ENCODE measurements around the gene KRT5.

KRT5 gene

DNA sequence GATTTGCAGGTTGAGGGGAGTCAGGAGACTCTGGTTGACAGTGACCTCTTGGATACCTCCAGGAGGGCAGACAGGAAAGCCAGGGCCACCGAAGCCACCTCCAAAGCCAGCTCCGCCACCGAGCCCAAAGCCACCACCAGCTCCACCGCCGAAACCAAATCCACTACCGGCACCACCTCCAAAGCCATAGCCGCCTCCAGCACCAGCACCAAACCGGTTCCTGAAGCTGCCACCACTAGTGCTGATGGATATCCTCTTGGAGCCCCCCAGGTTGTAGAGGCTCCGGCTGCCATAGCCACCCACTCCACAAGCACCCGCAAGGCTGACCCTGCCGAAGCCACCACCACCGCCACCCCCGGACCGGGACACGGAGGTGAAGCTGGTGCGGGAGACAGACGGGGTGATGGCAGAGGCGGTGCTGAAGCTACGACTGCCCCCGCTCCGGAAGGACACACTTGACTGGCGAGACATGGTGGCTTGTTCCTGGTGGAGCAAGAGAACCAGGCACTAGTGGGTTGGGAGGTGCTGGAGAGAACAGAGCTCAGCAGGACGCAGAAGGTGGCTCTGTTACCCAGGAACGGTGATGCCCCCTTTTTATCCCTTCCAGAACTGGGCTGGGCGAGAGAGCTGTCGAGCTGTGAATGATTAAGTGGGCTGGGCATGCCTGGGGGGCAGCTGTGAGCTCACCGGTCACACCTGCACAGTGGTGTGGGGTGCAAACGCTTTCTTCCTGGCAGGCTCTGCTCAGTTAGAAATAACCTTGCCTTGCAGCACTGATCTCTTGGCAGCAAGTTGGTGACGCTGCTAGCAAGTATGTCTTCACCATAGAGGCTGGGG is at the start of gene KRT5:
Gene KRT5, minus strand, starts transcription at position 569 of the 837 bp plus-strand sequence. Its CDS starts 98 bp downstream, at position 471.
- DNase-seq (ENCODE audit: low spot score): no peak

DNA sequence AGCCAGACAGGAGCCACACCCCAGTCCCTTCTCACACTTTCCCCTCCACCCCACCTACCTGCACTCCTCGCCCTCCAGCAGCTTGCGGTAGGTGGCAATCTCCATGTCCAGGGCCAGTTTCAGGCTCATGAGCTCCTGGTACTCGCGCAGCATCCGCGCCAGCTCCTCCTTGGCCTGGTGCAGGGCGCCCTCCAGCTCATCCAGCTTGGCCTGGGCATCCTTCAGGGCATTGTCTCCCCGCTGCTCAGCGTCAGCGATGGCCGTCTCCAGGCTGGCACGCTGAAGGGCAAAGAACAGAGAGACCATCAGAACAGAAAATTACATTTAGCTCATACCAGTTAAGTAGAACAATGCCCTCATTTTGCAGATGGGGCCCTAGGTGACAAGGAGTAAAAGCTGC is 47.9 kb upstream of the KRT5 start:
- DNase-seq (ENCODE audit: low spot score): no peak

DNA sequence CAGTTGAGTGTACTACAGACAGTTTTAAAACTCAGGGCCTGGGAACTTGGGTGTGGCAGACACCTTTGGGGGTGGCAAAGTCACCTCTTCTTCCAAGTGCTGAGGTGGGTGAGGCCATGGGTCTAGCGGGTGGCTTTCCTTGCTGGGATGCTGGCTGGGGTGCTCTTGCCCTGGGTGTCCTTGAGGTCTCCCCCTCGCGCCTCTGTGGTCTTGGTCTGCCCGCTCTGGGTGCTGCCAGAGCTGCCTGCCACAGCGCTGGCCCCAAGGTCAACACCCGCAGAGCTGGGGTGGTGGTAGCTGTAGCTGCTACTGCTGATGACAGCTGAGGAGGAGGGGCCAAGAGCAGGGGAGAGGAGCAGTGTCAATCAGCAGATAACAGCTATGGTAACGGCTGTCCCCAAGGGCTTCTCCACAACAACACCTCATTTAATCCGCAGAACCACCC is 46.7 kb upstream of the KRT5 start:
- DNase-seq (ENCODE audit: low spot score): no peak

DNA sequence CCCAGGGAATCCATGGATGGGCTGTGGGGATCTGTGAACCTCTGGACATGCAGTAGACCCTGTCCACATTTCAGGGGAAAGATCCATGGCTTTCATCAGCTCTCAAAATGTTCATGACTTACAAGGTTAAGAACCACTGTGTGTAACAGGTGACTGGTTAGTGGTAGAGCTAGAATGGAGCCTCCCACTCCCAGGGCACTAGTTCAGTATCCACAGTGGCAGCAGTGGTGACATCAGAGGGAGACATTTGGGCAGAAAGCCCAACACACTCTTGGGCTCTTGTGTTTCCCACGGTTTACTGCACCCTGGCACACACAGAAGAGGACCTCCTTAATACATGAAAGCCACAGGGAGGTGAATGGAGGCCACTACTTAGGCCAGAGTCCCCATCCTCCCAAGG is 44.4 kb upstream of the KRT5 start:
- no peak for DNase-seq (ENCODE audit: low spot score)

DNA sequence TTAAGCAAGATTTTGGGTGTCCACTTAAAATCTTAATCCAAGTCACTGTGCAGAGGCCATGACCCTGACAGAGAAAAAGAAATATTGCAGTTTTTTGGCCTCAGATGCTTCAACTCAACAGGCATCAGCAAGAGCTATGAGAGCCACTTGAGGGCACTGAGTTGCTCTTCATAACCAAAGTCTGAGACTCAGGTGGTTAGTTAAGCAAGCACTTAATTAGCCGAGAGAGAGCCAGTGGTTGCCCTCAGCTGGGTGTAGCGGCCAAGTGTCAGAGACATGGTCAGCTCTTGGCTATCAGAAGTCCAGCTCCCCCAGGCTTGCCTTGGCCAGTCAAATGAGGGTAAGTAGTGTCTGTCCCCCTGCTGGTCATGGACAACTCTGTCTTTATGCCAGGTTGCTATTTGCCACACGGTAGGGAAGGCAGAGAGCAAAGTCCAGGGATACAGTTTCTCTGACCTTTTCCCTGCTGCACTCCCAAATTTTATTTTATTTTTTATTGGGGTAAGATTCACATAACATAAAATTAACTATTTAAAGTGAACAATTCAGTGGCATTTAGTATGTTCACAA is 41.8 kb upstream of the KRT5 start:
- no peak for DNase-seq (ENCODE audit: low spot score)

DNA sequence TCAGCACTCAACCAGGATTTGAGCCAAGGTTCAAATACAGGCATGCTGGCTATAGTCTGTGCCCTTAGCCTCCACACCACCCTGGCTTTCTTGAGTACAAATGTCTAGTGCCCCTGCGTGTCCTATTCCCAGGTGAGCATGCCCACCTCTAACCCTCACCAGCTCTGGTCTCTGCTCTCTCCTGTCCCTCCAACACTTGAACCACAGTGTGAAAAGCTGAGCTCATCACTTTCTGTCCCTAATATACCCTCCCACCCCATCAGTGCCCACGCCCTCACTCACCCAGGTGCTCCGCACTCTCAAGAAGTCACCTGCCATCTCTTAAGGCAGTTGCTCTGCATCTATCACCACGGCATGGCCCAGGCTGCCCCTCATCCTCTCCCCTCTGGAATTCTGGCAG is 39.8 kb upstream of the KRT5 start:
- DNase-seq (ENCODE audit: low spot score): no peak

DNA sequence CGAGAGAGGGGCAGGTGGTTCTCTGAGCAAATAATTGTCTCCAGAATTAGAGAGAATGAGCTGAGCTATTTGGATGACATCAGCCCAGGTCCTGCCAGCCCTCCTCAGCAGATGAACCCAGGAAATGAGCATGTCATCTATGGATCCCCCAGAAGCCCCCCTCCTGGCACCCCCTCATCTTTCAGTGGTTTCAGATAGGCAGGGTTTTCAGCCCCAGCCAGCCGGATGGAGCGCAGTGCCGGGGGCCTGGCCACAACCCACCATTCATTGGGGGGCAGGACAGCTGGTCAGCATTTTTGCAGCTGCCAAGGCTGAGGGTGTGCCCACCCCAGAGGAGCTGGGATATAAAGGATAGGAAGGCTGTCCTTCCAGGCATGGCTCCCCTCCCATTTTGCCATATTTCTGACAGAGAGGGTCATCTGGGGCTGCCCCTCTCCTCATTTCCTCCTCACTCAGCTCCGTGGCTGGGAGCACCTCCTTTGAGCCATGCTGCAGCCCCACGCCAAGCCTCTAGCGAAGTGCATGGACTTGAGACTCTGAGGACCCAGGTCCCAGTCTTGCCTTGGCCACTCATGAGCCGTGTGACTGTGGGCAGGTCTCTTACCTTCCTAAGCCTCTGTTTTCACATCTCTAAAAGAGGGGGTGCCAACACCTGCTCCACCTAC is 38.7 kb upstream of the KRT5 start:
- no peak for DNase-seq (ENCODE audit: low spot score)

DNA sequence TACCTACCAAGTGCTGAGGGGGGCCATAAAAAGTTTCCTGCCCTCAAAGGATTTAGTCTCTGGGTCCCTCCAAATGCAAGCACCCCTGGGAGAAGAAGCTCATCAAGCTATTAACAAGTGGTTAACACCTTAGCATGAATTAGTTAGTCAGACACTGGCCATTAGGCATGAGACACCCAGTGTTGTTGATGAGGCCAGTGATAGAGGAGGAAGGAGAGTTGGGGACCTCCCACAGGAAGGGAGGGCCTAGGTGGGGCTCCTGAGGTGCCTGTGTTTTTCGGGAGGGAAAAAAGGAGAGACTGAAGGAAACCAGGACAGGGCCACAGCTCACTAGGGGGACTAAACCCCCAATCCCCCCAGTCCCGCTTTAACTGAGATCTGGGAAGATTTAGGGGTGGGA is 37.3 kb upstream of the KRT5 start:
- DNase-seq (ENCODE audit: low spot score): no peak

DNA sequence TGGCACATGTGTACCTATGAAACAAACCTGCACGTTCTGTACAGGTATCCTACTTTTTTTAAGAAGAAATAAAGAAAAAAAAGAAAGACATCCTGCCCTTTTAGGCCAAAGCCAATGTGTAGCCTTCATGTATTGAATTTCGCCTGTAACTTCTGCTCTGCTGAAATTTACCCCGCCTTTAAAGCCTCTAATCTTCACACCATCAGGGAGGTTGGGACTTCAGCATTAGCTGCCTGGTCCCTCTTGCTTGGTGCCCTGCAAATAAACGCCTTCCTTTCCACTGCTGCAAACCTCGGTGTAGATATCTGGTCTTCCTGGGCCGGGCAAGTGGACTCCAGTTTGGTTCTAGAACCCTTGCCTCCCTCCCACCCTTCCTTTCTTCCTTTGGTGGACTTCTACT is 35.4 kb upstream of the KRT5 start:
- DNase-seq (ENCODE audit: low spot score): no peak

DNA sequence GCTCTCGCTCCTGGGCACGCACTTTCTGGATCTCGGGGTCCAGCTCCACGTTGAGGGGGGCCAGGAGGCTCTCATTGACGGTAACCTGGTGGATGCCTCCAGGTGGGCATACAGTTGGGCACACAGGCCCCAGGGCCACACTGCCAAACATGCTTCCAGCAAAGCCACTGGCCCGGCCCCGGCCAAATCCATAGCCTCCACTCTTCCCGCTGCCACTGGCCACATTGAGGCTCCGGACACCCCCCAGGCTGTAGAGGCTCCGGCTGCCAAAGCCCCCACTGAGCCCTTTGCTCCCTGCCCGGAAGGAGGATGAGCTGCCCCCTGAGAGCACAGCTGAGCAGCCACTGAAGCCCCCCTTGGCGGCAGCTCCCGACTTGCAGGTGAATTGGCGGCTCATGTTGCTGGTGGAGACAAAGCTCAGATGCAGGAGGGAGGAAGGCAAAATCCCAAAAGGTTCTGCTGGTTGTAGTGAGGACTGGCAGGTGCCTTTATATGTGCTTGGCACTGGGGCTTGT is 32.5 kb upstream of the KRT5 start, which contains the start of gene KRT71:
Gene KRT71, minus strand, starts transcription at position 465 of the 515 bp plus-strand sequence. Its CDS starts 68 bp downstream, at position 397.
- no peak for DNase-seq (ENCODE audit: low spot score)

DNA sequence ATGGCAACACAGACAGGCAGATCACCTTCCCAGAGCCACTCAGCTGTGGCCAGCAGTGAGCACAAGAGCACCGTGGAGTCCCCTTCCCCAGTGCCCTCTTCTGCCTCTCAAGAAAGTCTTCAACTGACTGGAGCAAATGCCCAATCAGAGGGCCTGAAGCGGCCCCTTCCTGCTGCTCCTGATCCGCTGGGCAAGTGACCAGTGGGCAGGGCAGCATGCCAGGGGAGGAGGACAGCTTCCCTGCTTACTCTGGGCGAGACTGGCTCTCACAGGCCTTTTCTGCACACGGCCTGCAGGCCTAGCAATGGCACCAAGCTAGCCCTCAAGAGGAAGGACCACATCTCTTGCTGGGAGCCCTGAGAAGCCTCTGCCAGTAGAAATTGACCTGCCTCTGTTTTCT is 31.9 kb upstream of the KRT5 start:
- DNase-seq (ENCODE audit: low spot score): no peak

DNA sequence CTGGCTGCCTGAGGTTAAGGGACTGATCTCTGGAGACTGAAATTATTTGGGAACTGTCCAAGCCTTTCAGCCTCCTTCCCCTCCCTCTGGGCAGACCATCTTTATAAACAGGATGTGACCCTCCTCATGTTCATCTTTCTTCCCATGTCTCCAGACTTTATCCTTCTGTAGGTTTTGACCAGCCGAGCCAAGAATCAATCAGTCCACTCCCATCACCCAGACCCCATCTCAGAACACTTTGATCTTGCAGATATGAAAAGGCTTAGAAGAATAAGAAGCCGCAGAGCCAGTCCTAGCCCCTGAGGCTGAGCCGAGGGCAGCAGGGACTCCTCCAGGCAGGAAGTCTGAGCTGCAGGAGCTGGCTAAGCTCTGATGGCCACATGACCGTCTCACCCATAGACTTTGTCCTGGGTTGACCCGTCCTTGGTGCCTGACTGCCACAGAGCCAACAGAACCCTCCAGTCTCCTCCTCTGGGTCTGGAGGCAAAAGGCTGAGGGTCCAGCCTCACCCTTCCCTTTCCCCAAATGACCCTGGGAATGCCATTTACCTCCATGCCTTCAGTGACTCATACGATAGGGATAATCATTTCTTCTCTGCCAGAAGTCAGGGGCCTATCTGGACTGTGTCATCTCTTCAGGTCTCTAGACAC is 31.1 kb upstream of the KRT5 start:
- no peak for DNase-seq (ENCODE audit: low spot score)

DNA sequence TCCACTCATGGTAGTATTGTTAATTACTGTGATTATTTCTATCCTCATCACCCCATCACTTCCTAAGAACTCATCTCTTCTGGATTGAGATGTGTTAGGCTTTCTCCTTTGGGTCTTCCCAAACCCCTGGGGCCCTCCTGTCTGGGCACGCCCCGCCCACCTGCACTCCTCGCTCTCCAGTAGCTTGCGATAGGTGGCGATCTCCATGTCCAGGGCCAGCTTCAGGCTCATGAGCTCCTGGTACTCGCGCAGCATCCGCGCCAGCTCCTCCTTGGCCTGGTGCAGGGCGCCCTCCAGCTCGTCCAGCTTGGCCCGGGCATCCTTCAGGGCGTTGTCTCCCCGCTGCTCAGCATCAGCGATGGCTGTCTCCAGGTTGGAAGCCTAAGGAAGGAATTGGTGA is 25.9 kb upstream of the KRT5 start:
- DNase-seq (ENCODE audit: low spot score): no peak

DNA sequence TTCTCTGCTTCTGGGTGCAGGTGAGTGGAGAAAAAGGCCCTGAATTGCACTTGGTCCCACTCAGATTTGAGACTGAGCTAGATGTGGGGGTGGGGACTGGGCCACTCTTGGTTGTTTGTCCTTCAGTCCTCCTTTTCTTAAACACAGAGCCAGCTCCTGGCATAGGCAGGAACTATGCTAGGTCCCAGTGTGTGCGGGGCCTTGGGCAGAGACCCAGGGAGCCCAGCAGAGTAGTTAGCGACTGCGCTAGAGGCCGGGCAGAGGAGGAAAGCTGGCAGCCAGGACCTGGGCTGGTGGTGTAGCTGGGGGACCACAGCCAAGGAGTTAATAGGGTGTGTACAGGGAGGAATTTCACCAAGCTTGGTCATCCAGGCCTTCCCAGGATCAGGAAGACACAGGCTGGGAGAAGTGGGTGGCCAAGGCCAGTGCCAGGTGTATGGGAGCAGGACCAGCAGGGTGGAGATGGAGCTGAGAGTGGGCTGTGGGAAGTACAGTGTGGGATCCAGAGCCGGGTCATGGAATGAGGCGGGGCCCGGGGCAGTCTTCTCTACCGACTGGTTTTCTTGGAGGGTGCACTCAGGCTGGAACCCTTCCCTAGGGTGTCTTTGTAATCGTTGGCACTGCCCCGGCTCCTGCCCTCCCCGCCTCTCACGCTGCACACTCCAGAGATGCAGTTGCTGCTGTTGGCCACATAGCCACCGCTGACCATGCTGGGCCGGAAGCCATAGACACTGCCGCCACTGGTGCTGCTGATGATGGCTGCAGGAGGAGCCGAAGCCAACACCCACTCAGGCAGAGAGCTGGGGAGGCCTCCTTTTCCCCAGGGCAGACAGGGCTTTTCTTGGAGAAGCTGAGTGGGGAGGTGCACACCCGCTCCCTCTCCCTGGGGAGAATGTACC is 24.0 kb upstream of the KRT5 start:
- DNase-seq (ENCODE audit: low spot score): peak; percentile 51

DNA sequence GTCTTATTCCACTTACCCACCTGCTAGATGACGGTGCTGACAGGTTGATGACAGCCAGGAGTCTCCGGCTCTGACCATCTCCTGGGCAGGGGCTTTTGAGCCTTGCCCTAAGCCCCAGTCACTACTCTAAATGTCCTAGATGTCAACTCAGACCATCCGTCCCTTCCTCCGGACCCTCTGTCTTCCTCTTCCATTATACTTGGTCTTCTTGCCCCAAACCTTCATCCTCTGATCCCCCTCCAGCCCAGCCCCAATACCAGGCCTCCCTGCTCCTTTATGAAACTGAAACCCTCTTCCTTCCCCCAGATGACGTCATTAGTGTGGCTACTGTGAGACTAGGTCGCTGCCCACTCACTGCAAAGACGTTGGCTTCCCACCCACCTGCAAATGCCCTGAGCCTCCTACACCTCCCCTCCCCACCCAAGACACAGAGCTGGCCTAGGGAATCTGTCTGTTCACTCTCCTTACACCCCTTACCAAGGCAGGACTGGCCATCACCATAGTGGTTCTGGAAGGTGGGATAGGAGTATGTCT is 22.7 kb upstream of the KRT5 start:
- DNase-seq (ENCODE audit: low spot score): no peak

DNA sequence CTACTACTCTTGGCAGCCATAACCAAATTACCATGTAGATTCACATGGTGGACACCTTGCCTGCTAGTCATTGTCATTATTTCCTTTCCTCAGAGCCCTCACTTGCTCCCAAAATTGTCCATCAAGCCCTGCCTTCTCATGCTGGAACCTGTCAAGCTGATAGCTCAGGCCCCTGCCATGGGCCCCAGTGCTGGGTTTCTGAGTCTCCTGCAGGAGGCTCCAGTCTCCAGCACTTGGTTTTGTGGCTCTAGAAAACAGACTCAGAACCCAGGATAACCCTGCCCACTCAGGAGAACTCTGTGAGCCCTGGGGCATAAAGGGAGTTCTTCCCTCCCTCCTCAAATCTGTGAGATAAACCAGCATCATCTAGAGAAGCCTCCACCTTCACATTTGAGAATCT is 22.0 kb upstream of the KRT5 start:
- DNase-seq (ENCODE audit: low spot score): no peak

DNA sequence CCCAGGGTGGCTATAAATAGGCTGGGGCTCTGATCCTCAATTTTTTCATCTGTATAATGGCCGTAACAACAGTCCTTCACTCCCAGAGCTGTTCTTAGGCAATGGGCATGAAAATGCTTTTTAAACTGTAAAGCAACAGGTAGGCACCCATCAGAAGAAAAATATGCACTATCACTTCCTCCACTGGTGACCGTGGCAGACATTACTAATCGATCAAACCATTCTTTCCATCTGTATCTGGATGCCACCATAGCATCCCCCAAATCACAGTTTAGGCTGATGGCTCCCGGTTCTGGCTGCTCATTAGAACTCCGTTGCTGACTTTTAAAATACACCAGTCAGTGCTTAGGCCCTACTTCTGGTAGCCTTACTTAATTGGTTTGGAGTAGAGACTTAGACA is 21.5 kb upstream of the KRT5 start:
- DNase-seq (ENCODE audit: low spot score): no peak

DNA sequence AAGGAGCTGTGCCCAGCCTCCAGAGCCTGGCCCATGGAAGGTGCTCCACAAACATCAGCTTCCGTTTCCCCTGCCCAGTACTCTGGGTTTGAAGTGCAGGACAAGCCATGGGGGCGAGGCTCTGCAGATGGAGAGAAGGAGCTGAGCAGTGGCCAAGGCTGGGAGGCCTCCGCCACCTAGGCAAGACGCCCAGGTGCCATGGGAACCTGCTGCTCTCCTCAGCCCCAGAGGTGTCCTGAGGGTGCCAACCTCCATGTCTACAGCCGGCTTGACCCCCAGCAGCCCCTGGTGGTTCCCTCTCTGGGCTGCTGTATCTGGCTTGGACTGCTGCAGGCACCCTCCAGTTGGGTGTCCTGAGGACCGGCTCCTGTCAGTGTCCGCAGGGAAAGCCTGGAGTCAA is 20.3 kb upstream of the KRT5 start:
- no peak for DNase-seq (ENCODE audit: low spot score)

DNA sequence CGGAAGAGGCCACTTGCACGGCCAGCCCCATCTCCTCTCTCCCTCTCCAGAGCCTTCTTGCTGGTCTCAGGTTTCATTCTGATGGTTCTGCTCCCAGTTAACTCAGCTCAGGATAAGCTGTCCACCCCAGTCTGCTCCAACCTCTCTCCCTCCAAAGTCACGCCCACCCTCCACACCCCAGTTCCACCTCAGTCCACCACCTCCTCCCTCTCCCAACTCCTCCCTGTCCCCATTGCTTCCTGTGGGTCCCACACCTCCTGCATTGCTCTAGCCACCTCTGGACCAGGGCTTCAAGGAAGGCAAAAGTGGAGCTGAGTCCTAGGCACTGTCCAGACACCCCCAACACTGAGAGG is 19.6 kb upstream of the KRT5 start:
- no peak for DNase-seq (ENCODE audit: low spot score)

DNA sequence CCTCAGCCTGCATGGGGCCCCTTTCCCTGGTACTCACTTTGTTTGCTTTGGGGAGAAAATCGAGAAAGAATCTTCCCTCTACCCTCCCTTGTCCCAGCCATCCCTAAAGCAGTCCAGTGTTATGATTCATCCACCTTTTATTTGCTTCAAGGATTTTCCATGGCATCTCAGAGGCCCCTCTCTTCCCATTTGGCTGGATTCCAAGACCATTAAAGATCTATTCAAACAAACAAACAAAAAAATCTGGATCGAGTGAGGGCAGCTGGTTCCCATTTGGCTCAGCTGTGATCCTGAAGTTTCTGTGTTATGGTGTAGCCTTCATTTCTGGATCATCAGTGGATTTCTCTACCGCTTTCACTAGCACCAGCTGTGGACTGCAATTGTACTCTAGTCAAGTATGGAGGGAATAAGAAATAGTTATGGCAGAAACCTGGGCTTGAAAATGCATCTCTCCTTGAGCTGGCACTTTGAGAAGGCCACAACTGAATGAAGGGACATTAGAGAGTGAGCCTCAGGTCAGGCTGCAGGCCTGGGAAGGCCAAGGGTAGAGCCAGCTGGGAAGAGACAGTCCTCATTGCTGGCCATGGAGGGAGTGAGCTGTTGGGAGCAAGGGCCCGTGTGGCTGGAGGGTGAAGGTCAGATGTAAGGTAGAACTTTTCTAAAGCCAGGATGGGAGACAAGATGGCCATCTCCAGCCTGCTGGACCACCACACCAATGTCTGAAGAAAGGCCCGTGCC is 19.1 kb upstream of the KRT5 start:
- peak; percentile 69 for DNase-seq (ENCODE audit: low spot score)

Data from AG08395 (cell line).